ENCODE measurements around the gene RCOR2.

RCOR2 gene

DNA sequence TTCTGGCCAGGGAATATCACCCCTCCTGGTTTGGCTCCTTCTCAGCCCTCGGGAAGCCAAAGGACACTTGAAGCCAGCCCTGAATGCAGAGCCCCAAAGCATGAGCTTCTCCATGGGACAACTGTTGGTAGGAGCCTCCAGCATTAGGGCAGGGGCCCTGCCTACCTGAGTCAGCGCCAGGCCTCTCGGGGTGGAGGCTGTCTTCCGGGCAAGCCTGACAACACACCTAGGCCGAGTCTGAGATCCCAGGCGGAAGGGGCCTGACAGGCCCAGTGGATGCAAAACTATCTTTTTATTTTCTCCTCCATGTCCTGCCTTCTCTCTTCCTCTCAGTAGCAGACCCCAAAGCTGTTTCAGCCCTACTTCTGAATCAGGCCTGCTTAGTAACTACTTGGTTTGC lies 27.6 kb downstream of the RCOR2 start:
- TF ChIP-seq, protein P1, sequence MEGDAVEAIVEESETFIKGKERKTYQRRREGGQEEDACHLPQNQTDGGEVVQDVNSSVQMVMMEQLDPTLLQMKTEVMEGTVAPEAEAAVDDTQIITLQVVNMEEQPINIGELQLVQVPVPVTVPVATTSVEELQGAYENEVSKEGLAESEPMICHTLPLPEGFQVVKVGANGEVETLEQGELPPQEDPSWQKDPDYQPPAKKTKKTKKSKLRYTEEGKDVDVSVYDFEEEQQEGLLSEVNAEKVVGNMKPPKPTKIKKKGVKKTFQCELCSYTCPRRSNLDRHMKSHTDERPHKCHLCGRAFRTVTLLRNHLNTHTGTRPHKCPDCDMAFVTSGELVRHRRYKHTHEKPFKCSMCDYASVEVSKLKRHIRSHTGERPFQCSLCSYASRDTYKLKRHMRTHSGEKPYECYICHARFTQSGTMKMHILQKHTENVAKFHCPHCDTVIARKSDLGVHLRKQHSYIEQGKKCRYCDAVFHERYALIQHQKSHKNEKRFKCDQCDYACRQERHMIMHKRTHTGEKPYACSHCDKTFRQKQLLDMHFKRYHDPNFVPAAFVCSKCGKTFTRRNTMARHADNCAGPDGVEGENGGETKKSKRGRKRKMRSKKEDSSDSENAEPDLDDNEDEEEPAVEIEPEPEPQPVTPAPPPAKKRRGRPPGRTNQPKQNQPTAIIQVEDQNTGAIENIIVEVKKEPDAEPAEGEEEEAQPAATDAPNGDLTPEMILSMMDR (IDR thresholded peaks at IDR 0.05; ENCODE audit: low read depth, low read length), result no peak
- Histone ChIP-seq H3K27me3 (ENCODE audit: insufficient read depth, low read depth, severe bottlenecking) (no peaks in the 10 kb centered on the region), H3K36me3 (peaks cover 4% of the 10 kb centered on the region), H3K9me3 (ENCODE audit: severe bottlenecking) (no peaks in the 10 kb centered on the region), H3K27ac (no peak overlapping the region), H3K4me3 (ENCODE audit: low read depth, low read length) (no peak overlapping the region)
- no peak for DNase-seq

DNA sequence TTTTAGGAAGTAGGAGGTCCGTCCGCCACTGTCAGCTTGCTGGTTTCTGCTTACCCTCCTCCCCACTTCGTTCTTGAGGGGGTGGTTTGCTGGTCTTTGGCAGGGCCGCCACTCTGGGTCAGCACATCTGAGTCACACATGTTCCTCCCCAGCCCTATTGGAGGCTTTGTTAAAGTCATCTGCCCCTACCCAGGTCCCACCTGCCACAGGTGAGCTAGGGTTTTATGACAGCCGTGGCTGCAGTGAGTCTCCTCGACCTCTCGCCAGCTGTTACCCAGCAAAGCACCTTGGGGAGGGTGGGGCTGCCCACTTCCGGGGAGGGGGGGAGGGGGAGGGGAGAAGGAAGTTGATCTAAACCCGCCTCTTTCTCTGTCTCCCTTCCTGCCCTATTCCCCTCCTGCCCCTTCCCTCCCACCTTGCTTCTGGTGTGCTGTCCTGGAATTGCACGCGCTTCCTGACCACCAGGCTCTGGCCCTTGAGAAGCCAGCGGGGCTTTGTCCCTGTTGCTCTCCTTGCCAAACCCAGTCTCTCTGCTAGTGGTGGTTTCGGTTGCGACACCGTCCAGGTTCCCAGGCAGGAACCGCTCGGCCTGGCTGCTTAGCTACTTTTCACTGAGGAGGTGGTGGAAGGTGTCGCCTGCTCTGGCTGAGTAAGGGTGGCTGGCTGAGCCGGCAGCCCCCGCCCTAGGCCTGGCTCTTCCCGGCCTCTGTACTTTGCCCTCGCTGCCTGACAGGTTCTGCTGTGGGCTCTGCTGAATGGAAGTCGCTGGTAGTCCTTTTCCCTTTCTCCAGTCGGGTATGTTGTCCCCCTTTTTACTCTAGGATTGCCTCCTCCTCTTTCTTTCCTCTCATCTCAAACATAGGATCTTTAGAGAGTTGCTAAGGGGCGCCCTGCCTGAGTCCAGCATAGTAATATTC lies 28.5 kb downstream of the RCOR2 start:
- Histone ChIP-seq H3K9me3 (ENCODE audit: severe bottlenecking) (no peaks in the 10 kb centered on the region), H3K36me3 (peaks cover 4% of the 10 kb centered on the region)

DNA sequence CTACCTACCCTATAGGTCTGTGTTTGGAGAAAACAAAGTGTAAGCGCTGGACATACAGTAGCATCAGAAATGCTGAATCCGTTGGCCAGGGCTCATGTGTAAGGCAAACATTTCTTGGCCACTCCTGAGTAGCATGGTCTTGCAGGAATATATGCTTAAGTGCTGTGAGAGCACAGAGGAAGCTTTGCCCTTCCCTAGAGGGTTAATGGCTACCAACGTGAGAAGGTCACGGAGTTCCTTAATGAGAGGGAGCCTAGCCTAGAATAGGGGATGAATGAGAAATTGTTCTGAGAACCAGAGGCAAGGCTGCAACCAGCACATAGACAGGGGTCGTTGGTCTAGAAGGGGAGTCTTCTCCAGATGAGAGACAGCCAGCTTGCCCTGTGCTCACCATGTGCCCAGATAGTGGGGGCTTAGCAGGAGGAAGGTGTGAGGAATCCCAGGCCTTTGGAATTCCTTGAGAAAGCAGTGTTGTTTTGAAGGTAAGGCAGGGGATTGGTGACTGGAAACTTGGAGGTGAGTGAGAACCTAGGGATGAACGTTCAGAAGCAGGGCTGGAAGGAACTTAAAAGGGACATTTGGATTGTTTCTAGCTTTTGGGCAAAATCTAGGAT lies 29.5 kb downstream of the RCOR2 start:
- no peak overlapping the region for H3K4me3 ChIP-seq (ENCODE audit: low read depth, low read length)
- DNase-seq, result no peak
- H3K27ac ChIP-seq, result no peak overlapping the region
- peaks cover 4% of the 10 kb centered on the region for H3K36me3 ChIP-seq
- H3K9me3 ChIP-seq (ENCODE audit: severe bottlenecking), result no peaks in the 10 kb centered on the region
- H3K27me3 ChIP-seq (ENCODE audit: insufficient read depth, low read depth, severe bottlenecking), result no peaks in the 10 kb centered on the region
- TF ChIP-seq, protein P1 (IDR thresholded peaks at IDR 0.05; ENCODE audit: low read depth, low read length), result no peak

More for the DNA sequence above, 28.5 kb downstream of the RCOR2 start:
- Histone ChIP-seq H3K27ac (peak overlapping the region; percentile 32; the same call in 1 of the 2 replicates), H3K4me3 (ENCODE audit: low read depth, low read length) (no peak overlapping the region), H3K27me3 (ENCODE audit: insufficient read depth, low read depth, severe bottlenecking) (no peaks in the 10 kb centered on the region)
- peak; percentile 63 for DNase-seq
- TF ChIP-seq, protein P1 (IDR thresholded peaks at IDR 0.05; ENCODE audit: low read depth, low read length), result no peak

DNA sequence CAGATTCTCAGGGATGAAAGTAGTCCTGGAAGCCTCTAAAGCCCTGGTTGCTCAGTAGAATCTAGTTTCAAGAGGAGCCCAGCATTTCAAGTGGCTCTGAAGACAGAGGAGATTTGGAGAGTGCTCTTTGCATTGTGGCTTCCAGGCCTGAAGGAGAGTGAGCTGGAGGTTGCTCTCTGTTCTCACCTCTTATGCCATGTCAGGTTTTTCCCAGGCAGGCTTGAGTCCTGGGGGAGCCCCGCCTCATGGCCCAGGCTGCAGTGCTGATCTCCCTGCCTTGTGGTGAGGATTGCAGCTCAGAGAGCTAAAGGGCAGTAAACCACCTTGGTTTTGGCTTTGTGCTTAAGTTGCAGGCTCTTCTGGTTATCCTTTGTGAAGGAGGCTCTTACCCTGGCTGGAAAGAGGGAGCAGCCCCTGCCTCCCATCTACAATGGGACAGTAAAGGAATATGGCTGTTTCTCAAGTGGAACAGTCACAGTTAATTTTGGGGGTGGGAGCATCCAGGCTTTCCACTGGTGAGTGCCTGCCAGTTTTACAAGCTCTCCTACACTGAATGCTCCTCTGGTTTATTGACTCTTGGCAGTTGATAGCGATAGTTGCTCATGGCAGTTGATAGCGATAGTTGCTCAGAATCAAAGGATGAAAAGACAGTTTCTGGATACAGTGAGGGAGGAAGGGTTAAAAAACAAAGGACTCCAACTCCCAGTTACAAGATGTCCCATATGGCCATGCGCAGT lies 32.6 kb downstream of the RCOR2 start:
- no peak overlapping the region for H3K4me3 ChIP-seq (ENCODE audit: low read depth, low read length)
- no peaks in the 10 kb centered on the region for H3K27me3 ChIP-seq (ENCODE audit: insufficient read depth, low read depth, severe bottlenecking)
- TF ChIP-seq, protein P1 (IDR thresholded peaks at IDR 0.05; ENCODE audit: low read depth, low read length), result no peak
- H3K9me3 ChIP-seq (ENCODE audit: severe bottlenecking), result no peaks in the 10 kb centered on the region
- H3K36me3 ChIP-seq, result no peaks in the 10 kb centered on the region; the same call in 1 of the 2 replicates
- no peak overlapping the region for H3K27ac ChIP-seq
- no peak for DNase-seq

DNA sequence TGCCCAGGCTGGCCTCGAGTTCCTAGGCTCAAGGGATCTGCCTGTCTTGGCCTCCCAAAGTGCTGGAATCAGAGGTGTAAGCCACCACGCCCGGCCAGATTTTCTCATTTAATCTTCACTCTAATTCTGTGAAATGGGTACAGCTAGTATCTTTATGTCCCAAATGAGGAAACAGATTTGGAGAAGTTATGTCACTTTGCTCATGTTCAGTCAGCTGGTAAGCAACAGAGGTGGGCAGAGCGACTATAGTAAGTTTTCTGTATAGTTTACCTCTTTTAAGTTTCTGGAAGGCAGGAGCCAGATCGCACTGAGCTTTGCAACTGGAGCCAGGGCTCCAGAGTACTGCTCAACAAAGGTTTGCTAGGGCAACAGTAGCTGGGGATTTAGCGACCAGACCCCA lies 33.2 kb downstream of the RCOR2 start:
- no peak for DNase-seq
- no peak overlapping the region for H3K4me3 ChIP-seq (ENCODE audit: low read depth, low read length)
- peaks cover 3% of the 10 kb centered on the region; the same call in 1 of the 2 replicates for H3K36me3 ChIP-seq
- no peaks in the 10 kb centered on the region for H3K27me3 ChIP-seq (ENCODE audit: insufficient read depth, low read depth, severe bottlenecking)
- no peaks in the 10 kb centered on the region for H3K9me3 ChIP-seq (ENCODE audit: severe bottlenecking)
- no peak overlapping the region for H3K27ac ChIP-seq
- TF ChIP-seq, protein P1 (IDR thresholded peaks at IDR 0.05; ENCODE audit: low read depth, low read length), result no peak
